Endometrium (tissue), 2 donors: Measurements from ENCODE around the gene EPHB1.
"Not testable (repeated sequence)": the region's sequence is repeated elsewhere in the genome, so short reads cannot be mapped to it uniquely, and the experiment has no call there.

ENCODE experiments used
- FAIRE-seq: peaks from 2 replicates; lab custom pipeline; 2012; peaks lifted over from hg19 to GRCh38; lab: Jason Lieb, UNC
- donor health status: control.
- donor health status: control.

The EPHB1 gene

GRCh38 chr3:135215516-135215915, 420.5 kb downstream of the EPHB1 start:
- no peak for FAIRE-seq

- no peak for FAIRE-seq
These were observed 421.6 kb downstream of the EPHB1 start for GRCh38 chr3:135216659-135217058.

- no peak for FAIRE-seq
These were observed 422.7 kb downstream of the EPHB1 start for GRCh38 chr3:135217730-135218129.

GRCh38 chr3:135218304-135218703, 423.2 kb downstream of the EPHB1 start:
- FAIRE-seq, result no peak

GRCh38 chr3:135218782-135219181, 423.7 kb downstream of the EPHB1 start:
- no peak for FAIRE-seq

GRCh38 chr3:135224815-135225362, 429.8 kb downstream of the EPHB1 start:
- FAIRE-seq, result no peak

GRCh38 chr3:135226057-135226456, 431.0 kb downstream of the EPHB1 start:
- FAIRE-seq, result no peak

GRCh38 chr3:135228201-135228600, 433.1 kb downstream of the EPHB1 start:
- no peak for FAIRE-seq

GRCh38 chr3:135229018-135229495, 434.0 kb downstream of the EPHB1 start:
- FAIRE-seq, result no peak

- no peak for FAIRE-seq
These were observed 436.7 kb downstream of the EPHB1 start for GRCh38 chr3:135231737-135232136.

- FAIRE-seq, result no peak
These were observed 437.2 kb downstream of the EPHB1 start for GRCh38 chr3:135232226-135232625.

GRCh38 chr3:135233476-135233875, 438.4 kb downstream of the EPHB1 start:
- FAIRE-seq, result not testable (repeated sequence)

- FAIRE-seq, result no peak
These were observed 440.5 kb downstream of the EPHB1 start for GRCh38 chr3:135235541-135235940.

GRCh38 chr3:135237371-135238143, 442.5 kb downstream of the EPHB1 start:
- no peak for FAIRE-seq

GRCh38 chr3:135238236-135238830, 443.3 kb downstream of the EPHB1 start:
- FAIRE-seq, result no peak

GRCh38 chr3:135238871-135239614, 444.0 kb downstream of the EPHB1 start:
- FAIRE-seq, result no peak

GRCh38 chr3:135239615-135239884, 444.5 kb downstream of the EPHB1 start:
- FAIRE-seq, result no peak

GRCh38 chr3:135240426-135240825, 445.4 kb downstream of the EPHB1 start:
- no peak for FAIRE-seq

- FAIRE-seq, result no peak
These were observed 447.2 kb downstream of the EPHB1 start for GRCh38 chr3:135242285-135242684.

GRCh38 chr3:135243616-135244015, 448.6 kb downstream of the EPHB1 start:
- no peak for FAIRE-seq

GRCh38 chr3:135246027-135246426, 451.0 kb downstream of the EPHB1 start:
- FAIRE-seq, result no peak

- FAIRE-seq, result no peak
These were observed 453.2 kb downstream of the EPHB1 start for GRCh38 chr3:135248213-135248612.

GRCh38 chr3:135249186-135249585, 454.1 kb downstream of the EPHB1 start:
- no peak for FAIRE-seq
